Stimulated activated CD8-positive, alpha-beta memory T cell treated with anti-CD3 and anti-CD28 coated beads, Interleukin-12 subunit alpha, Interleukin-12 subunit beta, amount 100 ng/mL, for 1 hour (primary cell): Measurements from ENCODE around the gene RNF7.
A peak's percentile ranks its signal among the peaks of the same experiment; 100 is the strongest.
"Not testable (repeated sequence)": the region's sequence is repeated elsewhere in the genome, so short reads cannot be mapped to it uniquely, and the experiment has no call there.

Experiments
- DNase-seq: peaks from one replicate; pipeline ENCODE4 v3.0.0-alpha.2; 2020; ENCODE audit warnings: low read depth

Gene RNF7

GRCh38 chr3:141738022-141738890 lies at the start of gene RNF7:
TSS of gene RNF7 (plus strand) at chr3:141738298. CDS start at chr3:141738342, 44 bp downstream.
- peak; percentile 95 for DNase-seq

- no peak for DNase-seq
Measured at GRCh38 chr3:141690431-141691072, 47.5 kb upstream of the RNF7 start.

DNA sequence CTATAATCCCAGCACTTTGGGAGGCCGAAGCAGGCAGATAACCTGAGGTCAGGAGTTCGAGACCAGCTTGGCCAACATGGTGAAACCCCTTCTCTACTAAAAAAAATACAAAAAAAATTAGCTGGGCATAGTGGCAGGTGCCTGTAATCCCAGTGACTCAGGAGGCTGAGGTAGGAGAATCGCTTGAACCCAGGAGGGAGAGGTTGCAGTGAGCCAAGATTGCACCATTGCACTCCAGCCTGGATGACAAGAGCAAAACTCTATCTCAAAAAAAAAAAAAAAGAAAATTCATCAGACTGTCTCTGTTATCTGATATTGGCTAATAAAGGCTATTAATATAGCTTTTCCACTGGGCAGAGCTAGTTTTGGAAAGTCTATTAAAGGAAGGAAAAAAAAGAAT lies 46.6 kb upstream of the RNF7 start:
- not testable (repeated sequence) for DNase-seq

DNA sequence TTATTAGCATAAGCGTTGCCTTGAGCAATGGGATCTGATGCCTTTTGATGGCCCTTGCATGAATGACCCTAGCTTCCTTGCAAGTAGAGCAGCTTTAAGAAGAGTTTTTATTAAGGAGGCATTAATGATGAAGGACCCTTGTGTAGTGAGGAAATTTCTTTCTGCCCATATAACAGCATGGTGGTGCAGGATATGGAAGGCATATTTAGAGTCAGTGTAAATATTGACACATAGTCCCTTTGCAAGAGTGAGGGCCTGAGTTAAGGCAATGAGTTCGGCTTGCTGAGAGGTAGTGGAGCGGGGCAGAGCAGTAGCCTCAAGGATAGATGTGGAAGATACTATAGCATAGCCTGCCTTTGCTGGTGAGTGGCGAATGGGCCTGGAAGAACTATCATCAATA lies 45.1 kb upstream of the RNF7 start:
- not testable (repeated sequence) for DNase-seq

GRCh38 chr3:141699324-141699723 lies 38.8 kb upstream of the RNF7 start:
- DNase-seq = no peak

DNA sequence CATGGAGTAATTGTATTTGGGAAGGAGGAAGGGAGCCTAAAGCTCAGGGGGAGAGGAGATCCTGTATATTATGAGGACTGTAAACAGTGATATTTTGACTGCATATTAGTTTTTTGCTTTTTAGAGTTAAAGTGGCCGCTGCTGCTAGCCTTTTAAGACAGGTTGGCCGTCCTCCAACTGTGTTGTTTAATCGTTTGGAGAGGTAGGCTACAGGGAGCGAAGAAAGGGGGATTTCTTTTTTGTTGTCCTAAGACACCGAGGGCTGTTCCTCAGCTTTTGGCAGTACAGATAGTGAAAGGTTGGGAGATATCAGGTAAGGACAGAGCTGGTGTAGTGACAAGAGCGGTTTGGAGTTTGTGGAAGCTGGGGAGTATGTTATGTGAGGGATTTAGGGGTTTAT lies 38.2 kb upstream of the RNF7 start:
- DNase-seq = no peak

GRCh38 chr3:141703367-141703766 lies 34.7 kb upstream of the RNF7 start:
- not testable (repeated sequence) for DNase-seq

DNA sequence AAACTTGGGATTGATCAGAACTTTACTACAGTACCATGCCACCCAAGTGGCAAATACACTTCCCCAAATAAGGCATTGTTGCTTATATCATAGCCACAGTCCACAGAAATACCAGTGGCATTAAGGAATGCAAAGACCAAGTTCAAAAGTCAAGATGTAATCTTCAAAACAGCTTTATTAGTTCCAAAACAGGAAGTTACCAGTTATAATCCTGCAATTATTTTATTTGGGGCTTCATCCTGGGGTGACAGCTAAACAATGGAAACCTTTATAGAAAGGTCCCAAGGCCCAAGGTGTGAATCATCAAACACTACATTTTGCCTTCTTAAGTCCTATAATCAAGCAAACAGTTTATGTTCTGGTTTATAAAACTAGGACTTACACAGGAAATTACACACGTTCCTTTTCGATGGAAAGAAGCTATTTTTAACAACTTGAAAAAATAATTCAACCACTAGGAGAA lies 30.3 kb upstream of the RNF7 start:
- no peak for DNase-seq

GRCh38 chr3:141708367-141708766 lies 29.7 kb upstream of the RNF7 start:
- no peak for DNase-seq

DNA sequence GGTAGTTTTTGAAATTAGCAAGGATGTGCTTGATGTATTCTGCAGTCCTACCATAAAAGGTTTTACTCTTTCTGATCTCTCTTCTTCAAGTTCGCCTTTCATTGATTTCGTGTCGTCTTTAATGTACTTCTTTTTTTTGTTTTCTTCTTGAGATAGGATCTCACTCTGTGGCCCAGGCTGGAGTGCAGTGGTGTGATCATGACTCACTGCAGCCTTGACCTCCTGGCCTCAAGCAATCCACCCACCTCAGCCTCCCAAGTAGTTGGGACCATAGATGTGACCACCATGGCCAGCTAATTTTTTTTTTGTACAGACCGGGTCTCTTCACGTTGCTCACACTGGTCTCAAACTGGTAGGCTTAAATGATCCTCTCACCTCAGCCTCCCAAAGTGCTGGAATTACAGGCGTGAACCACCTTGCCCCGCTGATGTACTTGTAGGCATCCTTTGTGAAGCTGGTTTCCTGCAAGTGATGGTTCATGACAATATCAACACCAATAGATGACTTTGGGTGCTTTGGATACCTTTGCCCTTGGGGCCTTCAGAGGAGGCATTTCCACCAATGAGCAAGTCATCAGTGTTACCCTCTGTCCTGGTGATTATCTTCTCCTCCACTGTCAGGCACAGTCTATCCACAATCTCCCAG lies 28.9 kb upstream of the RNF7 start:
- no peak for DNase-seq

GRCh38 chr3:141710121-141710520 lies 28.0 kb upstream of the RNF7 start:
- DNase-seq = no peak

DNA sequence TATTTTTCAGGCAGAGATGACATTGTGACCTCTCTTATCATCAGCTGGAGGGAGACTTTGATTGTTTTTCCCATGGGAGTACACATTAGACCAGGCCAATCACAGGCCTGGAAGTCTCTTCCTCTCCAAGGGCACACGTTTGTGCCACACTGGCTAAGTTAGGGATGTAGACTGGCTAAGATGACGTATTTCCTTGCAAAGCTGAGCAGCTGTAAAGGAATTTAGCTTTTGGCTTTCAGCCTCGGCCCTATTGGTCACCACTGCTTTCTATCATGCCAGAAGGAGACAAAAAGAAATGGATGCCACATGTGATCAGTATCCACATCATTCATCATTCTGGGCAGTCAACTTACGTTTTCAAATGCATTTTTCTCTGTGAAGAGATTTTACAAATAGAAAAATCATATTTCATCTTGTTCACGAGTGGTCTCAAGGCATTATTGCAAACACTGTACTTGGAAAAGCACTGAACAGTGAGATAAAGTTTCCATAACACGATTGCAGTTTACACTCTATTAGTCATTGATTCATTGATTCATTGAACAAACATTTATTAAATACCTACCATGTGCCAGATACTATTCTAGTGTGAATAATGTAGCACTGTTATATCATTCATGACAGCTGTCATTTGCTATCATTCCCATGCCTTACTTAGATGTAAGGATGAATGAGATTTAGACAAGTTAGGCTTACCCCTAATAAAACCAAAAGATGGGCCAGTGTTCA lies 27.0 kb upstream of the RNF7 start:
- no peak for DNase-seq

DNA sequence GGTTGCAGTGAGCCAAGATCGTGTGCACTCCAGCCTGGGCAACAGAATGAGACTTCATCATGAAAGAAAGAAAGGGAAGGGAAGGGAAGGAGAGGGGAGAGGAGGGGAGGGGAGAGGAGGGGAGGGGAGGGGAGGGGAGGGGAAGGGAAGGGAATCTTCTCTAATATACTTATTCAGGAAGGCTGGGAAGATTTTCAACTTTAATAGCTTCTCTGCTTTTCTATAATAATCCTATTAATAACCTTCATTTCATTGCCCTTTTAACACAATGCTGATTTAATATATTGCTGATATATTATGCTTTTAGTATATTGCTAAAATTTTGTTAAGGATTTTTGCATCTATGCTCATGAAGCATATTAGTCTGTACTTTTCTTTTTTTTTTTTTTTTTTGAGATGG lies 23.4 kb upstream of the RNF7 start:
- DNase-seq = no peak

GRCh38 chr3:141722081-141722480 lies 16.0 kb upstream of the RNF7 start:
- no peak for DNase-seq

GRCh38 chr3:141722648-141723047 lies 15.4 kb upstream of the RNF7 start:
- no peak for DNase-seq

DNA sequence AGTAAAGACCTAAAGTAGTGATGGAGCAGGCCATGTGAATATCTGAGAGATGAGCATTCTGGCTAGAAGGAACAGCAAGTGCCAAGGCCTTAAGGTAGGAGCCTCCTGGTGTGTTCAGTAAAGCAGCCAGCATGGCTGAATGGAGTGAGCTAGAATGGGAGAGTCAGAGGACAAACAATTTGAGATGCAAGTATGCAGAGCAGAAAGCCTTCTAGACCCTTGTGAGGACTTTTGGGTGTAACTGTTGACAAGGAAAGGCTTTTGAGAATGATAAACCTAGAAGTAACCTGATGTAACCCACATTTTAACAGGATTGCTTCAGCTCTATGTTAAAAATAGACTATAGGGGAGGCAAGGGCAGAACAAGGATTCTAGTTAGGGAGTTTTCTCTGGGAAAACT lies 14.8 kb upstream of the RNF7 start:
- no peak for DNase-seq

DNA sequence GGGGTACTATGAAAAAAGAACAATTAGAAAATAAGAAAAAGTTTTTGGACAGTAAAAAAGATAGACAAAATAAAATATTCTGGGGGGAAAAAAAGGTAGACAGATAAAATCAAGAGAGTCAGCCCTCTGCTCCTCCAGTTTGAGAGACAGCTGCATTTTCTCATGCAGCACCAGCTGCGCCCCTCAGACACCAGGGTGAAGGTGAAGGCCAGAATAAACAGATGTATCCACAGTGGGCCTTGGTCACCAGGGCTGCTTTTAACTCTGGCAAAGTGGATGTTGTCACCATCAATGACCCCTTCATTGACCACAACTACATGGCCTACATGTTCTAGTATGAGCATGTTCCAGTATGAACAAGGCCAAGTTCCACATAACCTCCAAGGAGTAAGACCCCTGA lies 13.9 kb upstream of the RNF7 start:
- DNase-seq = no peak

DNA sequence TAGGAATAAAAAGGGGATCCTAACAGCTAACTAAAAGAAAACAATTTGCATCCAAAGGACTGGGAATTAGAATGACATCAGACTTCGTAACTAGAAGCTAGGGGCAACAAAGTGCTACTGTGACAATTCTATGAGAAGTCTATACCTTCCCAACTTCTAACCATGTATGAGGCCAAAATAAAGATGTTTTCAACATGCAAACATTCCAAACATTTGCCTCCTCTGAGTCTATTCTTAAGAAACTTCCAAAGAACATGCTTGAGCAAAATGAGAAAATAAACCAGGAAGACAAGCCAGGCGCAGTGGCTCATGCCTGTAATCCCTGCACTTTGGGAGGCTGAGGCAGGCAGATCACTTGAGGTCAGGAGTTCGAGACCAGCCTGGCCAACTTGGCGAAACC lies 13.1 kb upstream of the RNF7 start:
- no peak for DNase-seq

DNA sequence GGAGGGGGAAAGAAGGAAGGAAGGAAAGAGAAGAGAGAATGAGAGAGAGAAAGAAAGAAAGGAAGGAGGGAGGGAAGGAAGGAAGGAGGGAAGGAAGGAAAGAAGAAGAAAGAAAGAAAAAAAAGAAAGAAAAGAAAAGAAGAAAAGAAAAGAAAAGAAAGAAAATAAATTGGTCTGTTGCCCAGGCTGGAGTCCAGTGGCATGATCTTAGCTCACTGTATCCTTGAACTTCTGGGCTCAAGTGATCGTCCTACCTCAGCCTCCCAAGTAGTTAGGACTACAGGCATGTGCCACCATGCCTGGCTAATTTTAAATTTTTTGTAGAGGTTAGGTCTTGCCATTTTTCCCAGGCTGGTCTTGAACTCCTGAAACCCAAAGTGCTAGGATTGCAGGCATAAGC lies 11.6 kb upstream of the RNF7 start:
- no peak for DNase-seq

- DNase-seq = no peak
Measured at GRCh38 chr3:141728355-141728892, 9.7 kb upstream of the RNF7 start.

GRCh38 chr3:141729240-141729639 lies 8.9 kb upstream of the RNF7 start:
- DNase-seq = no peak

DNA sequence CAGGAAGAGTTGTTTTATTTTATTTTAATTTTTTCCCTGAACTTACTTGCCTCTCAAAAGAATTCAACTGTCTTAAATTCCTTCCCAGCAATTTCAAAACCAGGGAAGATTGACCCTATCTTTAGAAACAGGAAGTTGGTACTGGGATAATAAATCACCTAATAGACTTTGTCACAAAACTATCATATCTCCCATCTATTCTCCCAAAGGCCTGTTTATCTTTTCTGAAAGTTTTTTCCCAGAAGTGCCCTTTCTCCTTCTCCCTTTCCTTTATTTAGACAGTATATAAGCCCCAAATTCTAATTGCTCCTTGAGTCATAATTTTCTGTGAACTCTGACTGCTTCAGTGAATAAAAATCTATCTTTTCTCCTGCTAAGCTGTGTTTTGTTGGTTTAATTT lies 2.9 kb upstream of the RNF7 start:
- no peak for DNase-seq
